ENCODE data around the gene ATP5IF1.

DNA sequence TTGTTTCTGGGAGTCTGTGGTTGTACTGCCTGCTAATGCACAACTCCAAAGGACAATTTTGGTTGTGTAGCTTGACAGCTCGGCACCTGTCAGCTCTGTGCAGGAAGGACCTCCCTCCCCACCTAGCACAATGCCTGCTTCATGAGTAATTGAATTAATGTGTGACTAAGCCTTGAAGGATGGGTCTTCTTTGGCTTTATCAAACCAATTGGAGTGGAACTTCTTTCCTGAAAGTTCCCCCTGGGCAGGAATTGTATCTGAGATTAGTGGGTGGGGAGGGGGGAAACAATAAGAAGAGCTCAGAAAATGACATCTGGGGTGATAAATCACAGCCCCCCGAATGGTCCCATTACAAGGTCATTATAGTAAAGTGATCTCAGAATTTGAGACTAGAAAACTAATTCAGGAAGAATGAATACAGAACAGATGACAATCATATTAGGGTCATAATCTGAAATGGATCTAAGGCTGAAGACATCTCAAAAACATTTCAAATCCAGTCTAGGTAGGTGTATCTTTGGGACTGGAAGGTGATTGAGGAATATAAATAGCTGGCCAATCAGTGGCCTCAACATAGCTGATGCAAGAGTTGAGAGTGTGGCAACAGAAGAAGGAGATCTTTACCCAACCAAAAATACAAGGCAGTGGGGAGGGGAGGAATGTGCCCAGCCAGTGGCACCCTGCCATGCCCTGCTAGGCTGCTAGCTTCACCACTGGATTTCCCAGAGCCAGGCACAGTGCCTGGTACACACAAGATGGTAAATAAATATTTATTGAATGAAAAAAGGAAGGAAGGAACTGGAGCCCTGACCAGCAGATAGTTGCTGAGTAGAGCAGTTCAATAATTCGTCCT lies 13.3 kb downstream of the ATP5IF1 start:
- TF ChIP-seq, protein P1, sequence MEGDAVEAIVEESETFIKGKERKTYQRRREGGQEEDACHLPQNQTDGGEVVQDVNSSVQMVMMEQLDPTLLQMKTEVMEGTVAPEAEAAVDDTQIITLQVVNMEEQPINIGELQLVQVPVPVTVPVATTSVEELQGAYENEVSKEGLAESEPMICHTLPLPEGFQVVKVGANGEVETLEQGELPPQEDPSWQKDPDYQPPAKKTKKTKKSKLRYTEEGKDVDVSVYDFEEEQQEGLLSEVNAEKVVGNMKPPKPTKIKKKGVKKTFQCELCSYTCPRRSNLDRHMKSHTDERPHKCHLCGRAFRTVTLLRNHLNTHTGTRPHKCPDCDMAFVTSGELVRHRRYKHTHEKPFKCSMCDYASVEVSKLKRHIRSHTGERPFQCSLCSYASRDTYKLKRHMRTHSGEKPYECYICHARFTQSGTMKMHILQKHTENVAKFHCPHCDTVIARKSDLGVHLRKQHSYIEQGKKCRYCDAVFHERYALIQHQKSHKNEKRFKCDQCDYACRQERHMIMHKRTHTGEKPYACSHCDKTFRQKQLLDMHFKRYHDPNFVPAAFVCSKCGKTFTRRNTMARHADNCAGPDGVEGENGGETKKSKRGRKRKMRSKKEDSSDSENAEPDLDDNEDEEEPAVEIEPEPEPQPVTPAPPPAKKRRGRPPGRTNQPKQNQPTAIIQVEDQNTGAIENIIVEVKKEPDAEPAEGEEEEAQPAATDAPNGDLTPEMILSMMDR (conservative IDR thresholded peaks at IDR 0.05; ENCODE audit: low read length), result no peak
- TF ChIP-seq EZH2phosphoT487 (IDR thresholded peaks at IDR 0.05; ENCODE audit: borderline replicate concordance), result no peak
